Neural progenitor cell (in vitro differentiated cells): Measurements from ENCODE around the gene FAF1. TPM values are rescaled to one million over a fixed set of nuclear protein-coding genes. Genes with fewer than 3 reads are reported as not detected.
"Not testable (repeated sequence)": the region's sequence is repeated elsewhere in the genome, so short reads cannot be mapped to it uniquely, and the experiment has no call there.

Experiments
- DNase-seq: peaks from one replicate; pipeline ENCODE4 v3.0.0-alpha.2; 2016; ENCODE audit warnings: low spot score
- H2AFZ ChIP-seq: fragments of 200-600 bp; sonication (generic); replicated peaks from 2 replicates; pipeline ENCODE4 v1.6.1; 2016; ENCODE audit warnings: antibody characterized with exemption
- H3F3A ChIP-seq: fragments of 200-600 bp; sonication (generic); 2 replicates; pipeline ENCODE4 v1.6.1; 2016; ENCODE audit warnings: antibody characterized with exemption, low read depth
- H3K27ac ChIP-seq: fragments of 200-600 bp; sonication (generic); 2 replicates; pipeline ENCODE4 v1.5.1; 2016; ENCODE audit warnings: mild to moderate bottlenecking
- H3K27me3 ChIP-seq: fragments of 200-600 bp; sonication (generic); 2 replicates; pipeline ENCODE4 v1.6.1; 2016; ENCODE audit warnings: mild to moderate bottlenecking, moderate library complexity
- H3K36me3 ChIP-seq: fragments of 200-600 bp; sonication (generic); 2 replicates; pipeline ENCODE4 v1.5.1; 2016
- H3K4me1 ChIP-seq: fragments of 200-600 bp; sonication (generic); 2 replicates; pipeline ENCODE4 v1.6.1; 2016; ENCODE audit warnings: mixed run types
- H3K4me2 ChIP-seq: fragments of 200-600 bp; sonication (generic); 2 replicates; pipeline ENCODE4 v1.6.1; 2016
- H3K4me3 ChIP-seq: fragments of 200-600 bp; sonication (generic); 2 replicates; pipeline ENCODE4 v1.5.1; 2016
- H3K79me2 ChIP-seq: fragments of 200-600 bp; sonication (generic); 2 replicates; pipeline ENCODE4 v1.6.1; 2016; ENCODE audit warnings: low read depth
- H3K9ac ChIP-seq: fragments of 200-600 bp; sonication (generic); 2 replicates; pipeline ENCODE4 v1.6.1; 2016
- H3K9me3 ChIP-seq: fragments of 200-600 bp; sonication (generic); 2 replicates; pipeline ENCODE4 v1.5.1; 2016; ENCODE audit warnings: low read depth
- H4K20me1 ChIP-seq: fragments of 200-600 bp; sonication (generic); 2 replicates; pipeline ENCODE4 v1.6.1; 2016; ENCODE audit warnings: low read depth
- H3K27ac Mint-ChIP-seq: 3 replicates; pipeline ENCODE4 v1.8.0; 2021; ENCODE audit warnings: mixed read lengths
- H3K27me3 Mint-ChIP-seq: 2 replicates; pipeline ENCODE4 v1.8.0; 2022; ENCODE audit warnings: low read depth, mild to moderate bottlenecking, inconsistent platforms, moderate library complexity, mixed read lengths; ENCODE audit not compliant: insufficient read depth
- H3K36me3 Mint-ChIP-seq: 3 replicates; pipeline ENCODE4 v1.8.0; 2021; ENCODE audit warnings: mixed read lengths
- H3K4me1 Mint-ChIP-seq: 3 replicates; pipeline ENCODE4 v1.8.0; 2021; ENCODE audit warnings: mixed read lengths
- H3K4me3 Mint-ChIP-seq: 3 replicates; pipeline ENCODE4 v1.8.0; 2021; ENCODE audit warnings: mild to moderate bottlenecking, moderate library complexity, mixed read lengths
- H3K9me3 Mint-ChIP-seq: 3 replicates; pipeline ENCODE4 v1.8.0; 2020; ENCODE audit warnings: mixed read lengths
- EZH2 ChIP-seq: fragments of 200-600 bp; sonication (generic); IDR thresholded peaks from 2 replicates; pipeline ENCODE4 v1.6.1; 2017; ENCODE audit warnings: antibody characterized with exemption, mild to moderate bottlenecking, moderate library complexity
- EZH2phosphoT487 ChIP-seq: fragments of 200-600 bp; sonication (generic); IDR thresholded peaks from 2 replicates; pipeline ENCODE4 v1.6.1; 2017; ENCODE audit warnings: antibody characterized with exemption
- total RNA-seq: library from RNA; depleted of rRNA; stranded (reverse); fragments of >200 nt; gene quantifications from 2 replicates; pipeline ENCODE4 v1.2.3, GENCODE V29; 2015; ENCODE audit warnings: low replicate concordance
- TF ChIP-seq, protein P1 (sequence below): fragments of 200-600 bp; sonication (generic); IDR thresholded peaks from 2 replicates; pipeline ENCODE4 v1.5.1; 2017; ENCODE audit warnings: antibody characterized with exemption, mild to moderate bottlenecking

Gene FAF1
- total RNA-seq, 1 donor from 2014 or later: 103 TPM

DNA sequence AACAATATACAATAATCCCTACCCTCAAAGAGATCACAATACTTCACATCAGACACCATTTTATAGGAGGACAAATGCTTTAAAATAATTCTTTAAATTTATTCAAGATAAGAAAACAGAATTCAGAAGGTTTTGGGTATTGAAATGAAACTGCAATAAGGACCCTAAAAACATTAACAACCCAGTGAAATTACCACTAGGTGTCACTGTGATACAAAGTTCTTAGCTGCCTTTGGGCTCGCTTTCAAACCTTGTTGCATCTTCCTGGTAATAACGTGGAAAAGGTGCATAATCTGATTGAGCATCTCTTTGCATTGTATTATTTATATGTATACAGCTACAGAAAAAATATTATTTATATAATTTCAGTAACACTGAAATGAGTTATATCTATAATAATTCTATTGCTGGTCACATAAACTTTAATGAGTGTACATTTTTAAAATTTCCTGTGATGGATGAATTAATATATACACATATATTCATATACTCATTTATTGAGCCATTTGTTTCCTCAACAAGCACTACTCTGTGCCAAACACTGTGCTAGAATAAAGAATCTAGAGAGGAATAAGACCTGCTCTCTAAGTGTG is 185.2 kb downstream of the FAF1 start:
- H3K9me3 ChIP-seq: no peaks in the 10 kb centered on the region
- TF ChIP-seq EZH2: no peak
- no peak for TF ChIP-seq EZH2phosphoT487
- TF ChIP-seq, protein P1, sequence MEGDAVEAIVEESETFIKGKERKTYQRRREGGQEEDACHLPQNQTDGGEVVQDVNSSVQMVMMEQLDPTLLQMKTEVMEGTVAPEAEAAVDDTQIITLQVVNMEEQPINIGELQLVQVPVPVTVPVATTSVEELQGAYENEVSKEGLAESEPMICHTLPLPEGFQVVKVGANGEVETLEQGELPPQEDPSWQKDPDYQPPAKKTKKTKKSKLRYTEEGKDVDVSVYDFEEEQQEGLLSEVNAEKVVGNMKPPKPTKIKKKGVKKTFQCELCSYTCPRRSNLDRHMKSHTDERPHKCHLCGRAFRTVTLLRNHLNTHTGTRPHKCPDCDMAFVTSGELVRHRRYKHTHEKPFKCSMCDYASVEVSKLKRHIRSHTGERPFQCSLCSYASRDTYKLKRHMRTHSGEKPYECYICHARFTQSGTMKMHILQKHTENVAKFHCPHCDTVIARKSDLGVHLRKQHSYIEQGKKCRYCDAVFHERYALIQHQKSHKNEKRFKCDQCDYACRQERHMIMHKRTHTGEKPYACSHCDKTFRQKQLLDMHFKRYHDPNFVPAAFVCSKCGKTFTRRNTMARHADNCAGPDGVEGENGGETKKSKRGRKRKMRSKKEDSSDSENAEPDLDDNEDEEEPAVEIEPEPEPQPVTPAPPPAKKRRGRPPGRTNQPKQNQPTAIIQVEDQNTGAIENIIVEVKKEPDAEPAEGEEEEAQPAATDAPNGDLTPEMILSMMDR: peak; percentile 80
- H3K4me2 ChIP-seq: no peak overlapping the region
- no peaks in the 10 kb centered on the region for H4K20me1 ChIP-seq
- no peak overlapping the region for H3K9ac ChIP-seq
- H2AFZ ChIP-seq: no peak overlapping the region
- H3K79me2 ChIP-seq: peaks cover 4% of the 10 kb centered on the region
- no peaks in the 10 kb centered on the region for H3K36me3 ChIP-seq
- Mint-ChIP-seq H3K4me3 (no peak overlapping the region), H3K27me3 (no peaks in the 10 kb centered on the region), H3K4me1 (no peaks in the 10 kb centered on the region), H3K9me3 (no peaks in the 10 kb centered on the region), H3K27ac (no peak overlapping the region), H3K36me3 (no peaks in the 10 kb centered on the region)
- peak; percentile 74 for DNase-seq
- no peaks in the 10 kb centered on the region for H3K4me1 ChIP-seq
- no peaks in the 10 kb centered on the region for H3K27me3 ChIP-seq
- H3F3A ChIP-seq: peaks cover 6% of the 10 kb centered on the region
- no peak overlapping the region for H3K27ac ChIP-seq
- no peak overlapping the region for H3K4me3 ChIP-seq

DNA sequence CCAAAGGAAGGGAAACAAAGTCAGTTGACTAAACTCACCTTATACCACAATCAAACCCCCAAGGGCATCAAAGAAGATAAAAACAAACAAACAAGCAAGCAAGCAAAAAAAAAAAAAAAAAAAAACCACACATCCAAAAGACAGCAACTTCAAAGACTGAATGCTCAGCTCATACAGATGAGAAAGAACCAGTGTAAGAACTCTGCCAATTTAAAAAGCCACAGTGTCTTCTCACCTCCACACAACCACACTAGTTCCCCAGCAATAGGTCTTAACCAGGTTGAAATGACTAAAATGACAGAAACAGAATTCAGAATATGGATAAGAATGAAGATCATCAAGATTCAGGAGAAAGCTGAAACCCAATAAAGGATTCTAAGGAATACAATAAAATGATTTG is 193.4 kb downstream of the FAF1 start:
- no peaks in the 10 kb centered on the region for H3F3A ChIP-seq
- no peak overlapping the region for H3K4me3 ChIP-seq
- Mint-ChIP-seq H3K27ac (no peak overlapping the region), H3K27me3 (no peaks in the 10 kb centered on the region), H3K9me3 (no peaks in the 10 kb centered on the region), H3K4me1 (no peaks in the 10 kb centered on the region), H3K36me3 (peaks cover 4% of the 10 kb centered on the region), H3K4me3 (no peak overlapping the region)
- no peaks in the 10 kb centered on the region for H3K27me3 ChIP-seq
- no peak overlapping the region for H3K4me2 ChIP-seq
- peaks cover 4% of the 10 kb centered on the region for H3K79me2 ChIP-seq
- no peak overlapping the region for H2AFZ ChIP-seq
- no peak overlapping the region for H3K27ac ChIP-seq
- DNase-seq: no peak
- no peak overlapping the region for H3K9ac ChIP-seq
- no peaks in the 10 kb centered on the region for H3K9me3 ChIP-seq
- TF ChIP-seq, protein P1: no peak
- no peak for TF ChIP-seq EZH2phosphoT487
- TF ChIP-seq EZH2: no peak
- no peaks in the 10 kb centered on the region for H3K36me3 ChIP-seq
- peaks cover 4% of the 10 kb centered on the region for H3K4me1 ChIP-seq
- no peaks in the 10 kb centered on the region for H4K20me1 ChIP-seq

DNA sequence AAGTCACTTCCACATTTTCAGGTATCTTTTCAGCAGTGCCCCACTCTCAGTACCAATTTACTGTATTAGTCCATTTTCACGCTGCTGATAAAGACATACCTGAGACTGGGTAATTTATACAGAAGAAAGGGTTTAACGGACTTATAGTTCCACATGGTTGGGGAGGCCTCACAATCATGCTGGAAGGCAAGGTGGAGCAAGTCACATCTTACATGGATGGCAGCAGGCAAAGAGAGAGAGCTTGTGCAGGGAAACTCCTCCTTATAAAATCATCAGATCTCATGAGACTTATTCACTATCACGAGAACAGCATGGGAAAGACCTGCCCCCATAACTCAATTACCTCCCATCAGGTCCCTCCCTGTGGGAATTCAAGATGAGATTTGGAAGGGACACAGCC is 203.5 kb downstream of the FAF1 start:
- H3K27ac Mint-ChIP-seq, H2AFZ ChIP-seq, H3K27me3 ChIP-seq, DNase-seq, H3K4me1 ChIP-seq, H3K4me2 ChIP-seq, H3K79me2 ChIP-seq, H3K9ac ChIP-seq, H3K4me3 ChIP-seq, H3K27ac ChIP-seq, H4K20me1 ChIP-seq, H3K4me3 Mint-ChIP-seq, H3K4me1 Mint-ChIP-seq, H3F3A ChIP-seq, H3K36me3 ChIP-seq, H3K27me3 Mint-ChIP-seq, H3K9me3 ChIP-seq: not testable (repeated sequence)
- peaks cover 19% of the 10 kb centered on the region for H3K36me3 Mint-ChIP-seq
- H3K9me3 Mint-ChIP-seq: peaks cover 24% of the 10 kb centered on the region

DNA sequence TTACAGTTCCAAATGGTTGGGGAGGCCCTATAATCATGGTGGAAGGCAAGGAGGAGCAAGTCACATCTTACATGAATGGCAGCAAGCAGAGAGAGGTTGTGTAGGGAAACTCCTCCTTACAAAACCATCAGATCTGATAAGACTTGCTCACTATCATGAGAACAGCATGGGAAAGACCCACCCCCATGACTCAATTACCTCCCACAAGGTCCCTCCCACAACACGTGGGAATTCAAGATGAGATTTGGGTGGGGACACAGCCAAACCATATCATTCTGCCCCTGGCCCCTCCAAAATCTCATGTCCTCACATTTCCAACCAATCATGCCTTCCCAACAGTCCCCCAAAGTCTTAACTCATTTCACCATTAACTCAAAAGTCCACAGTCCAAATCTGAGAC is 205.3 kb downstream of the FAF1 start:
- not testable (repeated sequence) for H3K27me3 Mint-ChIP-seq, H3K4me1 ChIP-seq, H4K20me1 ChIP-seq, H3K79me2 ChIP-seq, H3K4me3 Mint-ChIP-seq, H3K4me3 ChIP-seq, DNase-seq, H3K27ac ChIP-seq, H3K27ac Mint-ChIP-seq, H3K36me3 ChIP-seq, H3K27me3 ChIP-seq, H3K9me3 ChIP-seq, H3K4me1 Mint-ChIP-seq, H3K4me2 ChIP-seq, H3K9ac ChIP-seq, H2AFZ ChIP-seq, H3F3A ChIP-seq
- Mint-ChIP-seq H3K9me3 (peaks cover 17% of the 10 kb centered on the region), H3K36me3 (peaks cover 12% of the 10 kb centered on the region)
